Naive thymus-derived CD4-positive, alpha-beta T cell (primary cell): ENCODE data around the gene HTR1E. TPM values are rescaled to one million over a fixed set of nuclear protein-coding genes. Genes with fewer than 3 reads are reported as not detected.

ENCODE experiments used
- ATAC-seq: fragments of 150-1000 bp; cut with Tn5 transposase; 2 replicates; pipeline ENCODE4 v1.10.0; 2021; ENCODE audit warnings: mild to moderate bottlenecking, moderate library complexity
- CTCF ChIA-PET: fragments of 350-600 bp; sonication (Branson Sonifier 250); formaldehyde crosslinking; loops from one replicate; lab custom pipeline; 2021; ENCODE audit warnings: antibody characterized with exemption; lab: Charles Lee
- POLR2A ChIA-PET: fragments of 350-600 bp; sonication (Branson Sonifier 250); formaldehyde crosslinking; loops from one replicate; lab custom pipeline; 2021; ENCODE audit warnings: antibody characterized with exemption, inconsistent platforms; lab: Charles Lee
- DNase-seq, 9 donors: peaks; one replicate each; pipeline versions ENCODE4 v3.0.0 to v3.0.0-alpha.2; 2020 to 2022; ENCODE audit warnings: mixed read lengths in 1 of 9
- H3K27ac ChIP-seq: one replicate; pipeline ENCODE4 v1.7.0; 2013; ENCODE audit warnings: mild to moderate bottlenecking, low read depth, low read length, moderate library complexity
- H3K27me3 ChIP-seq, 2 donors: one replicate each; pipeline ENCODE4 v1.7.0; 2013; ENCODE audit warnings: low read length in 2 of 2, mild to moderate bottlenecking in 2 of 2, moderate library complexity in 2 of 2; ENCODE audit not compliant: control insufficient read depth in 2 of 2, insufficient read depth in 2 of 2
- H3K36me3 ChIP-seq, 3 experiments: 1 replicate in 2 of 3; 2 replicates in 1 of 3; pipeline ENCODE4 v1.7.0; 2013; ENCODE audit warnings: low read length in 3 of 3, mild to moderate bottlenecking in 3 of 3, moderate library complexity in 1 of 3; ENCODE audit not compliant: insufficient read depth in 3 of 3, control insufficient read depth in 2 of 3
- H3K4me1 ChIP-seq, 2 donors: one replicate each; pipeline ENCODE4 v1.7.0; 2013; ENCODE audit warnings: low read length in 2 of 2, mild to moderate bottlenecking in 2 of 2, moderate library complexity in 1 of 2; ENCODE audit not compliant: control insufficient read depth in 2 of 2, insufficient read depth in 2 of 2
- H3K4me3 ChIP-seq: 2 replicates; pipeline ENCODE4 v1.7.0; 2013; ENCODE audit warnings: mild to moderate bottlenecking, low read length
- H3K9me3 ChIP-seq, 3 experiments: 1 replicate in 2 of 3; 2 replicates in 1 of 3; pipeline ENCODE4 v1.7.0; 2013; ENCODE audit warnings: low read length in 3 of 3; ENCODE audit not compliant: control insufficient read depth in 2 of 3
- H3K27ac Mint-ChIP-seq, 9 donors: one replicate each; pipeline ENCODE4 v1.8.0; 2020 to 2022; ENCODE audit warnings: mixed read lengths in 9 of 9, mild to moderate bottlenecking in 8 of 9, moderate library complexity in 5 of 9, inconsistent platforms in 2 of 9
- H3K27me3 Mint-ChIP-seq, 5 donors: one replicate each; pipeline ENCODE4 v1.8.0; 2021 to 2022; ENCODE audit warnings: mixed read lengths in 5 of 5, mild to moderate bottlenecking in 1 of 5
- H3K36me3 Mint-ChIP-seq, 5 donors: one replicate each; pipeline ENCODE4 v1.8.0; 2020 to 2022; ENCODE audit warnings: mixed read lengths in 5 of 5, mild to moderate bottlenecking in 3 of 5, inconsistent platforms in 1 of 5
- H3K4me1 Mint-ChIP-seq, 7 donors: one replicate each; pipeline ENCODE4 v1.8.0; 2020 to 2022; ENCODE audit warnings: mixed read lengths in 7 of 7, mild to moderate bottlenecking in 3 of 7, inconsistent platforms in 1 of 7
- H3K4me3 Mint-ChIP-seq, 10 donors: one replicate each; pipeline ENCODE4 v1.8.0; 2020 to 2022; ENCODE audit warnings: mild to moderate bottlenecking in 10 of 10, mixed read lengths in 10 of 10, moderate library complexity in 6 of 10, inconsistent platforms in 2 of 10
- H3K9me3 Mint-ChIP-seq, 11 donors: one replicate each; pipeline ENCODE4 v1.8.0; 2020 to 2022; ENCODE audit warnings: mixed read lengths in 11 of 11, mild to moderate bottlenecking in 4 of 11, inconsistent platforms in 1 of 11, moderate library complexity in 1 of 11
- intact Hi-C, 2 donors: fragments of 100-400 bp; cut with micrococcal nuclease; formaldehyde crosslinking; loops; one replicate each; pipeline ENCODE4 v1.15.1; 2023
- polyA plus RNA-seq, 2 donors: library from polyadenylated mRNA; unstranded; fragments of 300-500 nt; fragmentation: Illumina TruSeq; gene quantifications; one replicate each; pipeline ENCODE4 v1.2.3, GENCODE V29; 2021
- total RNA-seq, 6 experiments: library from RNA in 5 of 6; stranded (reverse) in 5 of 6; gene quantifications; 1 replicate in 5 of 6; 2 replicates in 1 of 6; pipeline ENCODE4 v1.2.3 and lab custom pipeline; 2021 to 2026

HTR1E gene
- total and polyA plus RNA-seq, 7 experiments from 2014 or later, result not detected

DNA sequence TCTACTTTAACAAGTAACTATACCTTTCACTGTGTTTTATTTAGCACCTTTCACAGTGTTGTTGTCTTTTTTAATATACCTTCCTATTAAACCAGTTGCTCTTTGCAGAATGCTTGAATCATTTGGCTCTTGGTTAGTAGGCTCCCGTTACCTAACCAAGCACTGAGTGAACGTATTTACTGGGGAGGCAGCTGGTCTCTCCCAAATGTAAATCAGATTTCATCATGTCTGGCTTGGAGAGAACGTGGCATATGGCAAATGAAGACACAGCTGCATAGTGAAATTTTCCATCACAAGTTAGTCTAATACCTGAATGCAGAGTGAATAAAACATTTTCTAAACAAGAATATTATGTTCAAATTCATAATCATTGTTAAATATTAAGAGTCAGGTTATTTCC is 12.4 kb downstream of the HTR1E start:
- ATAC-seq, result no peak
- Histone ChIP-seq H3K27me3 (no peaks in the 10 kb centered on the region), H3K36me3 (no peaks in the 10 kb centered on the region), H3K9me3 (no peaks in the 10 kb centered on the region), H3K4me3 (no peak overlapping the region), H3K27ac (no peak overlapping the region), H3K4me1 (no peaks in the 10 kb centered on the region)
- Mint-ChIP-seq H3K27me3 (peaks cover 0 to 4% (median 0%) of the 10 kb centered on the region in 5 donors), H3K9me3 (peaks cover 0 to 3% (median 0%) of the 10 kb centered on the region in 11 donors), H3K4me1 (no peaks in the 10 kb centered on the region), H3K4me3 (no peak overlapping the region), H3K27ac (no peak overlapping the region), H3K36me3 (no peaks in the 10 kb centered on the region)
- DNase-seq, result no peak
- intact Hi-C loops, result no loop called here
- ChIA-PET POLR2A (no interaction called here), CTCF (no interaction called here)

DNA sequence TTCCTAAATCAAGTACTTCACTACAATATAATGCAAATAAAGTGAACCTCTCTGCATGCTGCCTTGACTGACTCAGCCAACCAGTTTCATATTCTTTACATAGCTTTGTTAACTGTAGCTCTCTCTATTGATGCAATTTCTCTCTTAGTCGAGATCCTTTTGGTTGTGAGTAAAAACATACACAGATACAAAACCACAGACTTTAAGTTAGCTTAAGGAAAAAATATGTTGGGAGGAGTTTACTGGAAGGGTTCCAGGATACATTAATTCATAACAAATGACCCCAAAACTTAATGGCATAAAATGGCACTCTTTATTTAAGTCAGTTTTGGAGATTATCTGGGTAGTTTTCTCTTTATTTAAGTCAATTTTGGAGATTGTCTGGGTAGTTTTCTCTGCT is 15.7 kb downstream of the HTR1E start:
- H3K27me3 ChIP-seq, result no peaks in the 10 kb centered on the region
- ATAC-seq (no peak), DNase-seq (no peak)
- H3K4me3 ChIP-seq, result no peak overlapping the region
- Mint-ChIP-seq H3K4me3 (no peak overlapping the region), H3K4me1 (no peaks in the 10 kb centered on the region), H3K9me3 (peaks cover 0 to 3% (median 0%) of the 10 kb centered on the region in 11 donors), H3K27me3 (peaks cover 0 to 11% (median 0%) of the 10 kb centered on the region in 5 donors), H3K27ac (no peak overlapping the region), H3K36me3 (no peaks in the 10 kb centered on the region)
- ChIA-PET CTCF (no interaction called here), POLR2A (no interaction called here)
- no peaks in the 10 kb centered on the region for H3K36me3 ChIP-seq
- no peaks in the 10 kb centered on the region for H3K4me1 ChIP-seq
- intact Hi-C loops, result no loop called here
- no peaks in the 10 kb centered on the region for H3K9me3 ChIP-seq
- H3K27ac ChIP-seq, result no peak overlapping the region

DNA sequence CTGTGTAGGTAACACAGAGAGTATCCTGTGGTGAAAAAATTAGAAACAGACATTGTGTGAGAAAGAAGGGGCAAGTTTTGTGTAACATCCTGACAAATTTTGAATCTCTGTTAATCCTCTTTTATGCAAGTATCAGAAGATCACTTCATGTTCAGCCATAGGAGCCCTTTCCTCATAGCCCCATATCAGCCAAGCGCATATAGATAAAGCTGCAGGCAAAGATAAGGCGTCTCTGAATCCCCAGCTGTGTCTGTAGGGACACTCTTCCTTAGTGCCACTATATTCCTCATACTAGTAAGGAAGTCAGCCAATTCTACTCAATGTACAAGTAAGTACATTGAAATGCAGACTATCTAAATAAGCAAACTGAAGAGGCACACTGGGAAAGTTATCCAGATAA is 22.3 kb downstream of the HTR1E start:
- H3K4me3 ChIP-seq, result no peak overlapping the region
- ATAC-seq (no peak), DNase-seq (no peak)
- no peaks in the 10 kb centered on the region for H3K9me3 ChIP-seq
- no peak overlapping the region for H3K27ac ChIP-seq
- no peaks in the 10 kb centered on the region for H3K36me3 Mint-ChIP-seq
- H3K36me3 ChIP-seq, result no peaks in the 10 kb centered on the region
- no peak overlapping the region for H3K27ac Mint-ChIP-seq
- peaks cover 0 to 7% (median 5%) of the 10 kb centered on the region in 5 donors for H3K27me3 Mint-ChIP-seq
- intact Hi-C loops, result no loop called here
- H3K4me1 ChIP-seq, result no peaks in the 10 kb centered on the region
- POLR2A ChIA-PET, result no interaction called here
- CTCF ChIA-PET, result no interaction called here
- H3K27me3 ChIP-seq, result no peaks in the 10 kb centered on the region
- peaks cover 0 to 2% (median 0%) of the 10 kb centered on the region in 11 donors for H3K9me3 Mint-ChIP-seq
- no peak overlapping the region for H3K4me3 Mint-ChIP-seq
- H3K4me1 Mint-ChIP-seq, result no peaks in the 10 kb centered on the region

DNA sequence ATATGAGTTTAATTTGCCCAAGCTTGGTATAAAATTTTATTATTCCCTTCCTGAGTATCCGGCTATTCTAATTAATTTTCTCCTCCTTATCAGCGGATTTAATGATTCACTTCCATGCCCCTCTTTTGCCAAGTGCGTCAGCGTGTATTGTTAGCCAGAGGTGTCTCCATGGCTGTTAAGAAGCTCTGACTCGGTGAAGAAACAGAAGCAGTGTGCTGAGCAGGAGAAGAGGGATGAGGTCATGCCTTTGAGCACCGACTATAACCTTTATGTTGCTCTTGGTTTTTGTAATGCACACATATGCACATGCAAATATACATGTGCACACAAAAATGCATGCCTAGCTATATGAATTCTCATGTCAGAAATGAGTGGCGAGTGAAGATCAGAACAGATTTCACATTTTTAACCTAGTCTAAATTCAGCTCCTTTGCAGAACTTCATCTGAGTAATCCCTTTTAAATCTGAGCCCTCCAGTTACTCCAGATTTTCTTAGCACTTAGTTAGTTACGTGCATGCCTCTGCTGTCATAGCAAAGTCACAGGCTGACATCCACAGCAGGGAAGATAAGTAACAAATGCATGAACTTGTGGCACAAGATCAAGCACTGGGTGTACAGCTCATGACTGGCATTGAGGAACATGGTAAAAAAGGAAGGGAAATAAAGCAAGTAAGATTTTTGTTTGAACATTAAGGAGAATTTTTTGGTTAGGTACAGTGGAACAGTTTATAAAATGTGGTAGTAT is 24.3 kb downstream of the HTR1E start:
- Histone ChIP-seq H3K4me3 (no peak overlapping the region), H3K4me1 (no peaks in the 10 kb centered on the region), H3K27me3 (no peaks in the 10 kb centered on the region), H3K9me3 (no peaks in the 10 kb centered on the region), H3K27ac (no peak overlapping the region), H3K36me3 (no peaks in the 10 kb centered on the region)
- no peaks in the 10 kb centered on the region for H3K36me3 Mint-ChIP-seq
- H3K4me3 Mint-ChIP-seq, result no peak overlapping the region
- ChIA-PET POLR2A (no interaction called here), CTCF (no interaction called here)
- H3K4me1 Mint-ChIP-seq, result no peaks in the 10 kb centered on the region
- intact Hi-C loops, result no loop called here
- DNase-seq (no peak), ATAC-seq (no peak)
- H3K27ac Mint-ChIP-seq, result no peak overlapping the region
- peaks cover 0 to 25% (median 4%) of the 10 kb centered on the region in 5 donors for H3K27me3 Mint-ChIP-seq
- no peaks in the 10 kb centered on the region for H3K9me3 Mint-ChIP-seq

DNA sequence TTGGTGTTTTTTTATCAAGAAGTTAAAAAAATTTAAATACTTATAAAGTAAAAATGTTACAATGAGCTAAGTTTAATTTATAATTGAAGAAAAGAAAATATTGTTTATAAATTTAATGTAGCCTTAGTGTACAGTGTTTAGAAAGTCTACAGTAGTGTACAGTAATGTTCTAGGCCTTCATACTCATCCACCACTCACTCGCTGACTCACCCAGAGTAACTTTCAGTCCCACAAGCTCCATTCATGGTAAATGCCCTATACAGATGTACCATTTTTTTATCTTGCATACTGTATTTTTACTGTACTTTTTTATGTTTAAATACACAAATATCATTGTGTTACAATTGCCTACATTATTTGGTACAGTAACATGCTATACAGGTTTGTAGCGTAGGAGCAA is 26.0 kb downstream of the HTR1E start:
- peaks cover 0 to 2% (median 0%) of the 10 kb centered on the region in 11 donors for H3K9me3 Mint-ChIP-seq
- H3K27ac Mint-ChIP-seq, result no peak overlapping the region
- POLR2A ChIA-PET, result no interaction called here
- no peaks in the 10 kb centered on the region for H3K36me3 Mint-ChIP-seq
- peaks cover 0 to 25% (median 4%) of the 10 kb centered on the region in 5 donors for H3K27me3 Mint-ChIP-seq
- no peak overlapping the region for H3K4me3 Mint-ChIP-seq
- Histone ChIP-seq H3K27me3 (no peaks in the 10 kb centered on the region), H3K27ac (no peak overlapping the region), H3K4me1 (no peaks in the 10 kb centered on the region), H3K36me3 (no peaks in the 10 kb centered on the region), H3K9me3 (no peaks in the 10 kb centered on the region), H3K4me3 (no peak overlapping the region)
- no peak for DNase-seq
- CTCF ChIA-PET, result no interaction called here
- no peak for ATAC-seq
- intact Hi-C loops, result no loop called here
- no peaks in the 10 kb centered on the region for H3K4me1 Mint-ChIP-seq

DNA sequence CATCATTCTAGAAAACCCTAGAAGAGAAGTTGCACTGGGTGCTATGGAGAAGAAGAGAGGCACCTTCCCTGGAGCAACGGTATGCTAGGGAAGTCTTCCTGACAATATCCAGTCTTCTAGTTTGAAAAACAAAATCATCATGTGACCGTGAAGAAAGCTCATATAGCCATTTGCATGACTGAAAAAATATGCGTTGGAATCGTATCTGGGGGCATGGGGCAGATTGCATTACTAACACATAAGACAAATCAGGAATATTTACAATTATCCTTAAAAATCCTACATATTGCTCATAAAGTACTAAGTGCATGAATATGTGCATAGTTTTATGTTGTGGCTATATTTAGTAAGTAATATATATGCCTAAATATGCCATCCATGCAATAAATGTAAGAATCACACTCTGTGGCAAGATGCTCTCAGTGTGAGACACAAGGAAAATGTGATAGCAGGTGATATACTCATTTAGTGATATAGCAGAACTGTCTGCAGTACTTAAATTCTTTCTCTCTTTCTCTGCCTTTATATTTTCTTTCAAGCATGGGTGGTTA is 26.8 kb downstream of the HTR1E start:
- H3K27me3 ChIP-seq, result no peaks in the 10 kb centered on the region
- ATAC-seq (no peak), DNase-seq (no peak)
- intact Hi-C loops, result no loop called here
- no peaks in the 10 kb centered on the region for H3K9me3 ChIP-seq
- no peak overlapping the region for H3K27ac ChIP-seq
- Mint-ChIP-seq H3K9me3 (peaks cover 0 to 4% (median 0%) of the 10 kb centered on the region in 11 donors), H3K4me1 (no peaks in the 10 kb centered on the region), H3K4me3 (no peak overlapping the region), H3K27ac (no peak overlapping the region), H3K27me3 (peaks cover 0 to 25% (median 4%) of the 10 kb centered on the region in 5 donors), H3K36me3 (no peaks in the 10 kb centered on the region)
- no peaks in the 10 kb centered on the region for H3K4me1 ChIP-seq
- ChIA-PET POLR2A (no interaction called here), CTCF (no interaction called here)
- no peak overlapping the region for H3K4me3 ChIP-seq
- H3K36me3 ChIP-seq, result no peaks in the 10 kb centered on the region

DNA sequence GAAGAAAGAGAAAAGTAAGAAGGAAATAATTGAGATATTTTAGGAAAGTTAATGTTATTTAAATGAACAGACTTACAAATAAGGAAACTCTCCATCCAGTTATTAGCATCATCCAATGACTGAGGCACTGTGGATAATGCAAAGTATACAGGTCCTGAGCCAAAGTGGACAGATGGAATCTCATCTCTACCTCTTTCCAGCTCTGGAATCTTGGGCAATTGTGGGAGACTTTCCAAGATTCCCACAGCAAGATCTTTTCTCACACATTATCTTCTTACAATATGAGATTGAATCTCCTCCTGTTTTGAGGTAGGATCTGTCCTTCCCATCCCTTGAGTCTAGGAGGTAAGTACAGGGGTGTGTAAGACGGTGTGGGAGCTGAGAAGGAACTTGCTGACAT is 28.9 kb downstream of the HTR1E start:
- peaks cover 0 to 25% (median 8%) of the 10 kb centered on the region in 5 donors for H3K27me3 Mint-ChIP-seq
- no peak overlapping the region for H3K4me3 ChIP-seq
- no peak overlapping the region for H3K27ac ChIP-seq
- intact Hi-C loops, result no loop called here
- H3K4me1 ChIP-seq, result no peaks in the 10 kb centered on the region
- ATAC-seq (no peak), DNase-seq (no peak)
- no peak overlapping the region for H3K27ac Mint-ChIP-seq
- H3K9me3 ChIP-seq, result no peaks in the 10 kb centered on the region
- CTCF ChIA-PET, result no interaction called here
- H3K9me3 Mint-ChIP-seq, result peaks cover 0 to 4% (median 0%) of the 10 kb centered on the region in 11 donors
- H3K36me3 Mint-ChIP-seq, result no peaks in the 10 kb centered on the region
- no peaks in the 10 kb centered on the region for H3K27me3 ChIP-seq
- no peak overlapping the region for H3K4me3 Mint-ChIP-seq
- POLR2A ChIA-PET, result interaction anchor here (0.6 kb wide), 1 partner anchor 11 kb away, joined by 3 read pairs; no protein-coding TSS in a partner anchor
- H3K36me3 ChIP-seq, result no peaks in the 10 kb centered on the region
- no peaks in the 10 kb centered on the region for H3K4me1 Mint-ChIP-seq
